B cell (primary cell): ENCODE measurements around the gene GINS3.

Experiments used
- CTCF ChIP-seq: fragments of 200-600 bp; IDR thresholded peaks from one replicate; pipeline ENCODE4 v1.8.0; 2022; ENCODE audit warnings: antibody characterized with exemption, mild to moderate bottlenecking
- EZH2 ChIP-seq: IDR thresholded peaks from 2 replicates; pipeline ENCODE4 v1.6.1; 2012; ENCODE audit warnings: borderline replicate concordance, low read depth, mild to moderate bottlenecking, moderate library complexity, low read length; ENCODE audit not compliant: insufficient read depth, poor library complexity, severe bottlenecking

GRCh38 chr16:58375386-58375785 is 16.9 kb upstream of the GINS3 start:
- TF ChIP-seq CTCF (no peak), EZH2 (no peak)
